Measurements from ENCODE around the gene CDH16.

The CDH16 gene

GRCh38 chr16:66921729-66922450 is 3.2 kb upstream of the CDH16 start:
- no peak for TF ChIP-seq CTCF (IDR thresholded peaks at IDR 0.05; ENCODE audit: low read depth, low read length, missing control alignments)
- H3K4me3 ChIP-seq (ENCODE audit: low read depth, low read length), result no peak overlapping the region
- no peak for DNase-seq (ENCODE audit: low read depth)

GRCh38 chr16:66920924-66921680 is 2.4 kb upstream of the CDH16 start:
- DNase-seq (ENCODE audit: low read depth), result no peak
- H3K4me3 ChIP-seq (ENCODE audit: low read depth, low read length), result no peak overlapping the region
- no peak for TF ChIP-seq CTCF (IDR thresholded peaks at IDR 0.05; ENCODE audit: low read depth, low read length, missing control alignments)

DNA sequence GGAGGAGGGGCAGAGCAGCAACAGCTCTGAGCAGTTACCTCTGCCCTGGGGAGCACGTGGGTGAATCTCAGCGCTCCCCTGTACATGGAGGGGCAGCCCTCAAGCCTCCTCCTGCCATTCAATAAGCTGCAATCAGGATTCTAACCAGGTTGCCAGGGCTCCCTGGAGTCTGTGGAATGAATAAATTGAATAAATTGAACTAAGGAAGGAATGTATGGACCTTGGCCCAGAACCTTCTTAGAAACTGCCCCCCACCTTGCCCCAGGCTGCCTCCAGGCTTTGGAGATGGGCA is 1.6 kb upstream of the CDH16 start:
- H3K4me3 ChIP-seq (ENCODE audit: low read depth, low read length), result no peak overlapping the region
- TF ChIP-seq CTCF (IDR thresholded peaks at IDR 0.05; ENCODE audit: low read depth, low read length, missing control alignments), result no peak
- no peak for DNase-seq (ENCODE audit: low read depth)

DNA sequence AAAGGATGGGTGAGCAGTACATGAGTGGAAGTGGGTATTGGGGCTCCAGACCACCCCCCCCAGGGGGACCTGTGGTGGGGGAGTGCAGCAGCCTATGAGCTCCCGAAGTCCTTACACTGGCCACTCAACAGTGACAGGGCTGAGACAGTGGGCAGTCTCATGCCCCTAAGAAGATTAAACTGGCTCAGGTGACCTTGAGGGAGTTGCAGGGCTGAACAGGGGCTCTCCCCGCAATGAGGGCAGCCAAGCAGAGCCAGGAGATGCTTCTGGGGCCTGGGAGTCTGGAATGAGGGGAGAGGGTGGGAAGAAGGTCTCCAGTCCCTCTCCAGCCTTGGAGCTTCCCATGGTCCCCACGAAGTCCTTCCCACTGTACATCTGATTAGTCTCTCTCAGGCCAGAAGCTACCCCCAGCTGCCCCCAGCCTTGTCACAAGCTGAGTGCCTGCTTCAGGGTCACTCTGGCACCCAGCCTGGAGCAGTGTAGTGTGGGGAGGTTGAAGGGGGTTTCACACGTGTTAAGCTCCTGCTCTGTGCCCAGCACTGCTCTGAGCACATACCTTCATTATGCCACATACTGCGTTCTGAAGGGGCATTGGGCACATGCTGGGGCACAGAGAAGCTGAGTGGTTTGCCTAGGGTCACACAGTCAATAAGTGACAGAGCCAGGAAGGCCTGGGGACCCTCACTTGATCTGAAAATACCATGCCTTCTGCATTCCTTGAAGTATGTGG is 1.0 kb upstream of the CDH16 start:
- H3K4me3 ChIP-seq (ENCODE audit: low read depth, low read length), result no peak overlapping the region
- TF ChIP-seq CTCF (IDR thresholded peaks at IDR 0.05; ENCODE audit: low read depth, low read length, missing control alignments), result no peak
- DNase-seq (ENCODE audit: low read depth), result no peak

GRCh38 chr16:66918355-66918754 is 330 bp downstream of the CDH16 start:
- DNase-seq (ENCODE audit: low read depth), result no peak
- no peak overlapping the region for H3K4me3 ChIP-seq (ENCODE audit: low read depth, low read length)
- no peak for TF ChIP-seq CTCF (IDR thresholded peaks at IDR 0.05; ENCODE audit: low read depth, low read length, missing control alignments)

DNA sequence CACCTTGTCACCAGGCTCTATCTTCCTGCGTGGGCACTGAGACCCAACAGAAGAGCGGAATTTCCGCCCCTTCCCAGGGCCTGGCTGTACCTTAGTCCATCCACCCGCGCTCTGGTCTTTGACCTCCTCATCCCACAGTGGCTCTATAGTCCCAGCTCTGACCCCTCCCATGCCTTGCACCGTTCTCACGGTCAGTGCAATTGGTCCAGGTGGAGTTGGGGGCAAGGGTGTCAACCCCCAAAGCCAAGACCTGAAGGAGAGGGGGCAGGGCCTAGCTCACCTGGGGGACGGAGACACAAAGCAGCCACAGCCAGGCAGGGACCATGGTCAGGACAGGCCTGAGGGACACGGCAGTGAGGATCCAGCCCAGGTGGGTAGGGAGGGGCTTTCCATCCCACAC is 944 bp downstream of the CDH16 start:
- H3K4me3 ChIP-seq (ENCODE audit: low read depth, low read length), result no peak overlapping the region
- no peak for DNase-seq (ENCODE audit: low read depth)
- TF ChIP-seq CTCF (IDR thresholded peaks at IDR 0.05; ENCODE audit: low read depth, low read length, missing control alignments), result no peak
